ENCODE results near the gene ZNF580.

ZNF580 gene

GRCh38 chr19:55635334-55635717, 5.5 kb upstream of the ZNF580 start:
- H3K4me3 ChIP-seq (ENCODE audit: low read depth, low read length): peak overlapping the region; percentile 82
- peak overlapping the region; percentile 57 for H3K27ac ChIP-seq (ENCODE audit: extremely low read depth, low read depth, low read length)
- H3K9me3 ChIP-seq (ENCODE audit: control insufficient read depth, insufficient read depth, low read depth, low read length): no peaks in the 10 kb centered on the region
- H3K36me3 ChIP-seq (ENCODE audit: control insufficient read depth in 2 of 2, insufficient read depth in 1 of 2, low read length in 2 of 2): peaks cover 5 to 11% of the 10 kb centered on the region in 2 experiments; a peak in 2 of 3 replicates
- POLR2A ChIA-PET: interaction anchor here (0.7 to 4.2 kb wide), 7 partner anchors 8 to 180 kb away, joined by 4 to 22 read pairs (median 7); partner anchors contain the start of genes U2AF2, ZNF581 and ZNF784
- peaks cover 17% of the 10 kb centered on the region for H3K4me1 ChIP-seq (ENCODE audit: control insufficient read depth, insufficient read depth, low read length)
- TF ChIP-seq KLF7 (tag by site-specific recombination; IDR thresholded peaks at IDR 0.05; ENCODE audit: borderline replicate concordance): no peak
- TF ChIP-seq ZBTB7A (tag by site-specific recombination; IDR thresholded peaks at IDR 0.05; ENCODE audit: low read depth): no peak
- CTCF ChIA-PET: interaction anchor here (2.1 to 6.0 kb wide), 3 partner anchors 19 to 168 kb away, joined by 11 to 35 read pairs (median 26); partner anchors contain the start of gene U2AF2

GRCh38 chr19:55635856-55636440, 4.9 kb upstream of the ZNF580 start:
- peak overlapping the region; percentile 57; the same call in 1 of the 2 replicates for H3K27ac ChIP-seq (ENCODE audit: extremely low read depth, low read depth, low read length)
- POLR2A ChIA-PET: interaction anchor here (0.8 to 2.1 kb wide), 4 partner anchors 10 to 19 kb away, joined by 3 to 10 read pairs (median 4); partner anchors contain the start of genes U2AF2 and ZNF784

GRCh38 chr19:55636723-55637122, 4.1 kb upstream of the ZNF580 start:
- Histone ChIP-seq H3K36me3 (ENCODE audit: control insufficient read depth in 2 of 2, insufficient read depth in 1 of 2, low read length in 2 of 2) (peaks cover 5 to 11% of the 10 kb centered on the region in 2 experiments; a peak in 2 of 3 replicates), H3K9me3 (ENCODE audit: control insufficient read depth, insufficient read depth, low read depth, low read length) (no peaks in the 10 kb centered on the region), H3K4me3 (ENCODE audit: low read depth, low read length) (no peak overlapping the region), H3K4me1 (ENCODE audit: control insufficient read depth, insufficient read depth, low read length) (peaks cover 17% of the 10 kb centered on the region), H3K27ac (ENCODE audit: extremely low read depth, low read depth, low read length) (no peak overlapping the region)
- ChIA-PET CTCF (interaction anchor here (0.9 to 6.0 kb wide), 9 partner anchors 9 to 477 kb away, joined by 3 to 35 read pairs (median 6); partner anchors contain the start of genes U2AF2 and ZNF784), POLR2A (interaction anchor here (0.8 to 2.1 kb wide), 5 partner anchors 9 to 160 kb away, joined by 3 to 10 read pairs (median 4); partner anchors contain the start of genes U2AF2, ZNF628 and ZNF784)
- TF ChIP-seq ZNF114 (tag by site-specific recombination; IDR thresholded peaks at IDR 0.05) (no peak), ZNF426 (tag by site-specific recombination; IDR thresholded peaks at IDR 0.05) (no peak), ZNF354C (tag by site-specific recombination; IDR thresholded peaks at IDR 0.05; ENCODE audit: borderline replicate concordance, low read depth) (no peak), ELK4 (IDR thresholded peaks at IDR 0.05; ENCODE audit: borderline replicate concordance, low read depth, low read length) (no peak), ZNF544 (tag by site-specific recombination; IDR thresholded peaks at IDR 0.05) (no peak), ZNF280D (tag by site-specific recombination; IDR thresholded peaks at IDR 0.05) (no peak), GLIS1 (tag by site-specific recombination; IDR thresholded peaks at IDR 0.05) (no peak), ZFHX2 (tag by site-specific recombination; conservative IDR thresholded peaks at IDR 0.05) (no peak), ZNF174 (tag by site-specific recombination; IDR thresholded peaks at IDR 0.05) (no peak), ZNF423 (tag by site-specific recombination; IDR thresholded peaks at IDR 0.05) (no peak), KLF16 (tag by site-specific recombination; IDR thresholded peaks at IDR 0.05) (no peak), PRDM10 (tag by site-specific recombination; IDR thresholded peaks at IDR 0.05) (no peak), ZNF169 (tag by site-specific recombination; IDR thresholded peaks at IDR 0.05) (no peak), ZNF561 (tag by site-specific recombination; IDR thresholded peaks at IDR 0.05; ENCODE audit: borderline replicate concordance) (no peak), ZNF596 (tag by site-specific recombination; IDR thresholded peaks at IDR 0.05) (no peak)

More at GRCh38 chr19:55635856-55636440, 4.9 kb upstream of the ZNF580 start:
- Histone ChIP-seq H3K4me3 (ENCODE audit: low read depth, low read length) (peak overlapping the region; percentile 82), H3K4me1 (ENCODE audit: control insufficient read depth, insufficient read depth, low read length) (peaks cover 17% of the 10 kb centered on the region), H3K9me3 (ENCODE audit: control insufficient read depth, insufficient read depth, low read depth, low read length) (no peaks in the 10 kb centered on the region), H3K36me3 (ENCODE audit: control insufficient read depth in 2 of 2, insufficient read depth in 1 of 2, low read length in 2 of 2) (peaks cover 5 to 11% of the 10 kb centered on the region in 2 experiments; a peak in 2 of 3 replicates)
- TF ChIP-seq ZNF645 (tag by site-specific recombination; IDR thresholded peaks at IDR 0.05) (no peak), ZNF248 (tag by site-specific recombination; IDR thresholded peaks at IDR 0.05) (no peak), ZNF791 (tag by site-specific recombination; IDR thresholded peaks at IDR 0.05) (no peak), ZNF223 (tag by site-specific recombination; IDR thresholded peaks at IDR 0.05) (no peak), GLI4 (tag by site-specific recombination; IDR thresholded peaks at IDR 0.05) (no peak)
- CTCF ChIA-PET: interaction anchor here (1.4 to 6.0 kb wide), 4 partner anchors 11 to 169 kb away, joined by 3 to 35 read pairs (median 8); no protein-coding TSS in a partner anchor

Measured in HEK293 (cell line).